ENCODE measurements around the gene NSMCE4A. TPM values are rescaled to one million over a fixed set of nuclear protein-coding genes. Genes with fewer than 3 reads are reported as not detected.
"Not testable (repeated sequence)": the region's sequence is repeated elsewhere in the genome, so short reads cannot be mapped to it uniquely, and the experiment has no call there.

NSMCE4A gene
- total RNA-seq, 1 donor from 2014 or later: 37.0 TPM

DNA sequence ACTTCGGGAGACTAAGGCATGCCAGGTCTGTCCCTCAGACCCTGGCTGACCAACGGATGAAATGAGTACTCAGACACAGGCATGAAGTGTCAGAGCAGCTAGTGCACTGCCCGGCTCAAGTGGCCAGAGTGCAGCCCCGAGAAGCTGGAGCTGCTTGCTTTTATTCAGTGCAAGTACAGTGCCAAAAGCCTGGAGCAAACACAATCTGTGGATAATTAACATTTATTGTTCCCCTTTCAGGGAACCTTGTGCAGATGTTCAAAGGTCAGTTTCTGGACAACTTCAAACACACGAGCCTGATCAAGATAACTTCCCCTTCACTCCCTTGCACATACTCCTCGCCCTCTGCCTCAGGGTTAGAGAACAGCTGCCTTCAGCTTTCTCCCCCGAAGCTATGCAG is 39.3 kb downstream of the NSMCE4A start:
- DNase-seq: no peak

- not testable (repeated sequence) for DNase-seq
Measured at GRCh38 chr10:121930268-121931085, 44.5 kb downstream of the NSMCE4A start.

DNA sequence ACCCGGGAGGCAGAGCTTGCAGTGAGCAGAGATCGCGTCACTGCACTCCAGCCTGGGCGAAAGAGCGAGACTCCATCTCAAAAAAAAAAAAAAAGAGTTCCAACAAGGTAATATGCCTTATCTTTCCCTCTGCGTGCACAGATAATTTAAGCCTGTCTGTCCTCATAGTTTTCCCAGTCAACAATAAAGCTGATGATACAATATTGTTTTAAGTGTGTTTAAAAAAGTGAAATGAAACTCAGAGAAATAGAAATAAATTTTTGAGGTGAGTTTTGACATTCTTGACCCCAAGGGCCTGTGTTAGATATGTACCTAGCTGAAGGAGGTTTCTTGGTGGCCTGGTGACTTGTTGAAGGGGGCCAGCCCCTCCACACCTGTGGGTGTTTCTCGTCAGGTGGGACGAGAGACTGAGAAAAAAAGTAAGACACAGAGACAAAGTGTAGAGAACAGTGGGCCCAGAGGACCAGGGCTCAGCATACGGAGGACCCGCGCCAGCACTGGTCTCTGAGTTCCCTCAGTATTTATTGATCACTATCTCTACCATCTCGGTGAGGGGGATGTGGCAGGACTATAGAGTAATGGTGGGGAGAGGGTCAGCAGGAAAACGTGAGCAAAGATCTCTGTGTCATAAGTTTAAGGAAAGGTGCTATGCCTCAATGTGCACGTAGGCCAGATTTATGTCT is 45.3 kb downstream of the NSMCE4A start:
- DNase-seq: not testable (repeated sequence)

- no peak for DNase-seq
Measured at GRCh38 chr10:121928528-121928884, 46.5 kb downstream of the NSMCE4A start.

DNA sequence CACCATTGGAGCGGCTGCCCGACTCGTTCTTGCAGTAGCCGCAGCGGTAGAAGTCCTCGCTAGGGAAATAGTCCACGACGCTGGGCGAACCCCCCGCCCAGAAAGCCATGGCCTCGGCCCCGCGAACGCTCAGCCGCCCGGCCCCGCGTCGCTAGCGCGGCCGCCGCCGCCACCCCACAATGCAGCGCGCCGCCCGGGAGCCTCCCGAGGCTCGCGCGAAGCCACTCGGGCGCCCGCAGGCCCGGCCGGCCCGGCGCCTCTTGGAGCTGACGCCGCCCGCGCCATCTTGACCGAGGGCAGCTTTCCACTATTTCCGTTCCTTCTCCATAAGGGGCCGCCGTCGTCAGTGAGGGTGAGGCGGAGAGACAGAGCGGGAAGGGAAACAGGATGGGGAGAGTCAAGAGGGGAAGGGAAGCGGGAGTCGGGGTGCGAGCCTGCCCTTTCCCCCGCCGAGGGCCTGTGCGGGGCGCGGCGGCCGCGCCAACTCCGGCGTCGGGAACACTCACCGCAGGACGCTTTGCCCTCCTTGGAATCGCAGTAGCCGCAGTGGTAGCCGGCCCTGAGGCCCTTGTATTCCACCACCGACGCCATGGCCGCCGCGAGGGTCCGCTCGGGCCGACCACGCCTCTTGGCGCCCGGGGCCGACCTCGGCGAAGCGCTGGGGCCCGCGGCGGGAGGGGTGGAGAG is 47.0 kb downstream of the NSMCE4A start, which contains the start of gene ATE1:
Gene ATE1, minus strand, starts transcription at position 191 of the 687 bp plus-strand sequence. Its CDS starts 82 bp downstream, at position 109.
- DNase-seq: peak; percentile 87

DNA sequence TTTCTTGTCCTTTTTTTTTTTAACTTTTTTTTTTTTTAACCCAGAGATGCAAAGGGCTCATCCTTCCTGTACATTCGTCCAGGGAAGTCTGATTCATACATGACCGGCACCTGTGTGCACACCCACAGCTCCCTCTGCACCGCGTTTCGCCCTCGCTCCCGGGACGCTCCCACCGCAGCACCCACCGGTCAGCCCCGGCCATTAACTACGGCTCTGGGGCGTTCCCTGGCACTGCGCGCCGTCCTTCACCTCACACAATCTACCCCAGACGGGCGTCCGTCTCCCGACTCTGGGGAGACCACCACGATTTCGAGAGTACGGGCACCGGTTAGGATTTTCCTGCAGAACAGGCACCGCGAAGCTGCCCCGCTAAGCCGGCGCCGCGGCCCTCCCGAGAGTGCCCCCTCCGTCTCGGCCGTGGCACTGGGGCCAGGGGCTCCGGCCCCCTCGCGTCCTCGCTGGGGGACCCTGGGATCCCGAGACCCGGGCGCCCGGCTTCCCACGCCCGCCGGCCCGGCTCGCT is 47.6 kb downstream of the NSMCE4A start:
- DNase-seq: peak; percentile 43

DNA sequence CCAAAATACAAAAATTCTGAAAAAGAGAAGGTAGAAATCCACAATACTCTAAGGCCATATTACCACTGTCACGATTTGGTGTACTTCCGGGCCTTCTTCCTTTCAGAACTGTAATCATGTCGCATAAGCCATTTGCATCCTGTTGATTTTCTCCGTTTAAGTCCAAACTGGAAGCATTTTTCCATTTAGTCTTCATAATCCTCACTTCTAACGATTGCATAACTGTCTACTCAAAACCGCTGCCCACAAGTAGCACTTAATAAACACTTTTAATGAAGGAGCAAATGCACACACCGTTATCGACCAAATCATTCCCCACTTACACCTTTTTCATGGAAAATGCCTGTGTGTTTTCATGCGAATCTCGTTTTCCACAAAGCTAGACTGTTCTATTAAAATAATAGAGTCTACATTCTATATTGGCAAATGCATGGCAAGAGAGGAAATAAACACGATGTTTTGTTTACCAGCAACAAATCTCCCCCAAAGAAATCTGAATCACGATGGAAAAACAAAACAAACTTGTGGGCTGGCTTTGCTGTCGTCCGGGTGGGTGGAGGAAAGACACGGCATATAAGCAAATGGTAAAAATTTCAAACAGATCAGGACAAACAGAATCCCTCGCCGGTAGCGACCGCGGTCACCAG is 48.2 kb downstream of the NSMCE4A start:
- DNase-seq: no peak

DNA sequence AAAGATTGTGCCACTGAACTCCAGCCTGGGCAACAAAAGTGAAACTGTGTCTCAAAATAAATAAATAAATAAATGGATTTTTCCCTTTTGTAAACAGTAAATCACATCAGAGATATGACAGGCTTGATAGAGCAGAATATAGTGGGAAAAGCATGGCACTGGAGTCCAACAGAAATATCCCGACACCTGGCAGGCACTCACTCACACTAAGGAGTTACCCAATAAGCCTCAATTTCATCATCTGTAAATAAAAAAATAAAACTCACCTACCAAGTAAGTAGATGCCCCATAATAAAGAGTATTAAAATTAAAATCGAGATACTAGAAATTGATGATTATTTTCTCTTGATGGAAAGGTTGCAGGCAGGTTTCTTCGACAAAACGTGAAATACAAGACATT is 48.9 kb downstream of the NSMCE4A start:
- DNase-seq: no peak

- DNase-seq: no peak
Measured at GRCh38 chr10:121921238-121921931, 53.6 kb downstream of the NSMCE4A start.

- no peak for DNase-seq
Measured at GRCh38 chr10:121919666-121920065, 55.4 kb downstream of the NSMCE4A start.

GRCh38 chr10:121918800-121919199 is 56.2 kb downstream of the NSMCE4A start:
- not testable (repeated sequence) for DNase-seq

DNA sequence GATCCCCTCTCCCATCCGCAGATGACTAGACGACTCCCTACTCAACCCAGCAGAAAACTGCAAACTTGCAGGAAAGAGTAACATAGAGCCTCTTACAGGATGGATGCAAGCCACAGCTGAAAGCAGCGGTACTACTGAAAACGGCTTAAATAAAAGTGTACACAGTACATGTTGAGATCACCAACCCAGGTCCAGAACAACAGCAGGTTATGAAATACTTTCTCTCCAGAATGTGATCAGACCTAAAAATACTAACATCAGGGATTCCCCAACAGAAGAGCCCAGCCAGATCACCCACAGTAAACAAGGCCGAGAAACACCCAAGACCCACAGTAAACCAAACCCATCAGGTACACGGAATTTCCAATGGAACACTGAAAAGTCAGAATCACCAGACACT is 60.4 kb downstream of the NSMCE4A start:
- no peak for DNase-seq

DNA sequence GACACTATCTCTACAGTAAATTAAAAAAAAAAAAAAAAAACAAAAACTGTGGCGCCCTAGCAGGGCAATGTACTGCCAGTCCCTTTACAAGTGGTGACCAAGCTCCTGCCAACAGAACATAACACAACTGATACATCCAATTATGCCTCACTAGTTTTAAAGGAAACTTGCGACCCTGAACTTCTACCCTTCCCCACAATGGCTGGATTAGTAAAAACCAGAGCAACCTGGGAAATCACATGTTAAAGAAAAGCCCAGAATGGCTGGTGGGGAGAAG is 63.7 kb downstream of the NSMCE4A start:
- DNase-seq: no peak

- no peak for DNase-seq
Measured at GRCh38 chr10:121910673-121911420, 64.2 kb downstream of the NSMCE4A start.

Small RNA genes within 50 kb of the gene (small RNA-seq; reads per million reads assigned to genes)
- gene RF02219: not detected

Other genes with a start within 250 kb of the NSMCE4A start
- 73.3 TPM for gene ATE1, start 47.2 kb downstream of the NSMCE4A start, total RNA-seq
- gene TACC2, start 13.9 kb upstream of the NSMCE4A start, total RNA-seq: 16.1 TPM

Data from occipital lobe (tissue), 3 donors.